ENCODE data around the gene DPH2.

The DPH2 gene

DNA sequence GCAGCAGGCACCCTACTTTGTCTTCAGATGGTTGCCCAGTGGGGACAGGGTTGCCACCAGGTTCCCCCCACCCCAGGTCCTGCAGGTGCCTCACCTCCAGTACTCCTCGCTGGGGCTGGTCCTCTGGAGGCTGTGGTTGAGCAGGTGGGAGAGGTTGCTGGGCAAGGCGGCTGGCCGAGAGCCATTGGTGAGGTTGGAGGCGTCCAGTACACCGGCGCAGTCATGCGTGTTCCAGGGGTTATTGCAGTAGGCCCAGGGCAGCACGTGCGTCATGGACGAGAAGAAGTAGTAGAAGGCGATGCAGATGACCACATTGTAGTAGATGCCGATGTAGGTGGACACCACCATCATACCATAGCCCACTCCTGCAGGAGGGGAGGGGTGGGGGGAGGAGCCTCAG lies 38.4 kb downstream of the DPH2 start:
- no peak for DNase-seq

DNA sequence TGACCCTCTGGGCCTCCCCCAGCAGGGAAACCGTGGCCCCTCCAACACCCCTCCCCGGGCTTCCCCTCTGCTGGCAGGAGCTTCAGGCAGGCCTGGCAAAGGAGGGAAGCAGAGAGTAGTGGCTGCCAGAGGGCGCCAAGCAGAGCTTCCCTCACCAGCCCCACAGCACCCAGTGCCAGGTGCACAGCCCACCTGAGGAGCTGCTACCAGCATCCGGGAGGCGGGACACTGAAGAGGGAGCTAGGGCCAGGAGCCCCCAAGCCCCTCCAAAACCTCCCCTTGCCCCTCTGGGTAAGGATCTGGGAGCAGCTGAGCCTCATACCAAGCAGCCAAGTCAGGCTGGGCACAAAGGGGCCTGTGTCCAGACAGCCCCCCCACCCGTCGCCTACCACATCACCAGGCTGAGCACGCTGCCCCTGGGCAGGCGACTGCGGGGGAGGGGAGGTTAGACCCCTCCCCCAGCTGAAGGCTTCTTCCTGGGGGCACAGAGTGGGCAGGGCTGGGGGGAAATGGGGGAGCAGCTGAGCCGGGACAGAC lies 41.2 kb downstream of the DPH2 start:
- DNase-seq: no peak

DNA sequence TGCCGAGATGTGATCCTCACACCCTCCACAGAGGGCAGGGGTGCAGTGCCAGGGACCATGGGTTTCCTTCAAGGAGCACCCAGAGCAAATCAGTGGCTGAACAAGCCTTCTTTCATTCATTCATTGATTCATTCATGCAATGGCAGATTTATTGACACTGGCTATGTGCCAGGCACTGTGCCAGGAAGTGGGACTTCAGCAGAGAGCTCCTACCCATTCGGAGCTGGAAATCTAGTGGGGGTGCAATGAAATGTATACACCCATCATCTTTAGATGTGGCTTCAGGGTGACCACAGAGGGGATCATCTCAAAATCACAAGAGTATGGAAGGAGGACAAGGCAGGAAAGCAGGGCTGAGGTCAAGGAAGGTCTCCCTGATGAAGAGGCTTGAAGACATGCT lies 42.6 kb downstream of the DPH2 start:
- no peak for DNase-seq

DNA sequence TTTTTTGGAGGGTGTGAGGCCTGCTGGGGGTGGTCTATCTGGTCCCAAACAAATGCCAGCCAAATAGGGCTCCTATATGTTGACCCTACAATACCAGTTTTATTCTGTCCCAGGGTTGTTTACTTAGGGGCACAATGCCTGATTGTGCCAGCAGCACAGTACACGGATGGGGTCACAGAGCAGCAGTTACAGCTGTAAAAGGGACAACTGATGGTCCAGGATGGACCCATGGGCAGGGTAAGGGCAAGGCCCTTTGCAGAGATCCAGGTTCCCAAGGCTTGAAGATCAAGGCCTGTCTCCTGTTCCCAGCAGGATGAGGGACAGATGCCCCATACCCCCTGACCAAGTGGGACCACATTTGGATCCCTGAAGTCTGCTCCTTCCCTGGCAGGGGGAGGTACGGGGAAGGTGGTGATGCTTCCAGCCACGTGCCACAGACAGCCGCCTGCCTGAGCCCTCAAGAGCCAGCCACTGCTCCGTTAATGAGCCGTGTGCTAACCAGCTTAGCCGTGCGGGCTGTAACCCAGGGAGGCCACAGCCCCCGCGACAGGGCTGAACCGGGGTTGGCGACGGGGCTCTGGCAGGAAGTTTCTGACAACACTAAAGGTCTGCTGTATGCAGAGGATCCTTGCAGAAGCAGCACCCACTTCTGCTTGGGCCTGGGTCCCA lies 43.3 kb downstream of the DPH2 start:
- no peak for DNase-seq

DNA sequence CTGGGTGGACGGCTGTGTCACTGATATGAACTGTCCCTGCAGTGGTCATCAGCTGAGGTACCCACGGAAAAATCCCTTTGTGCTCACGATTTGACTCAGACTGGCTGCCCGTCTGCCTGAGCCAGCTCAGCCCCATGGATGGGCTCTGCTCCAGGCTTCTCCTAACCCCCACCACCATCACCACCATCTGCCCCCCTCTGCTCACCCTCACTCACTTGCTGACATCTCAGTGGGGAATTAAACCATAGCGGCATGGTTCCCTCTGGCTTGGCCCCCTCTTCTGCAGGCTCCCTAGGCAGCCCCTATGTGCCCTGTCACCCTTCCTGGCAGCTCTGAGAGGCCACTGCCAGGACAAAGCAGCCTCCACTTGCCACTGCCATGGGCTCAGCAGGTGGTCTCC lies 44.1 kb downstream of the DPH2 start:
- no peak for DNase-seq

DNA sequence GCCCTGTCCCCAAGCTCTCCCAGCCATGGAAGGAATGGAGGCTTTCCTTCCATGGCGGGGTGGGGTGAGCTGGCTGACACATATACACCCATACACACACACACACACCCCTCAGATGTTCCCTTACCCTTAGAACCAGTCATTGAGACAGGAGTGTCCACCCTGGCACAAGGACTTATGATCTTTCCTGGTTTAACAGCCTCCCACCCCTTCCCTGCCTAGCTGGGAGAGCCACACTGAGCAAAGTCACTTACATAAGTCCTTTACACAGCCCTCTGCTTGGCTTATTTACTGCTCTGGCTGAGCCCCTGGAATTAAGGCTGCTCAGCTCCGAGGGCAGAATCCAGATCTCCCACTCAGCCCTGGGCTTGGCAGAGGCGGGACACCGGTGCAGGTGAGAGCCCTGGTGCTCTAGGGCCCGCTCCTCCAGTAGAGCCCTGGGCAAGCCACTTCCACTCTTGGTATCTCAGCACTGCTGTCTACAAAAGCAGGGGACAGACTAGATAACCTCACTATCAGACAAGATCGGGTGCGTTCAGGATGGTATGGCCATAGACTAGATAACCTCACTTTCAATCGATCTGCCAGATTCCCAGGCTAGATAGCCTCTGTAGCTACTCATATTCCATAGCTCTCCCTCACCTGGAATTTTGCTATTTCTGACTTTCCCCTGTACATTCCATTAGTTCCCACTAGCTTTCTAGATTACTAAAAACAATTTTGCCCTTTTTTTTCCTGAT lies 44.7 kb downstream of the DPH2 start:
- DNase-seq: no peak

DNA sequence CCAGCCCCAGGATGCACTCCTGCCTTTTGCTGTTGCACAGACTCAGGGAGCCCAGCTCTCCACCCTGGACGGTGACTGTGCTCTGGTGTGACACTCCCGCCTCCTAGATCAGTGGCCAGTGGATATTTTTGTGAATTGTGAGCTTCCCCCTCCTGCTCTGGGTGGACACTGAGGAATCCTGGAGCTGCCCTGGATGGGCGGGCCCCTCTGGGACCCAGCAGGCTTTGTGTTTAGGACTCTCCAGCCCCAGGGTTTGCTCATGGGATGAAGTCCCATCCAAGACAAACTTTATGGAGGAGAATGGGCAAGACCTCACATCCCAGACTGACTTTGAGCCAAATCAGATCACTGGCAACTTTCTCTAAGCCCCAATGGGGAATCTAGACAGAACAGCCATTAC lies 45.4 kb downstream of the DPH2 start:
- no peak for DNase-seq

DNA sequence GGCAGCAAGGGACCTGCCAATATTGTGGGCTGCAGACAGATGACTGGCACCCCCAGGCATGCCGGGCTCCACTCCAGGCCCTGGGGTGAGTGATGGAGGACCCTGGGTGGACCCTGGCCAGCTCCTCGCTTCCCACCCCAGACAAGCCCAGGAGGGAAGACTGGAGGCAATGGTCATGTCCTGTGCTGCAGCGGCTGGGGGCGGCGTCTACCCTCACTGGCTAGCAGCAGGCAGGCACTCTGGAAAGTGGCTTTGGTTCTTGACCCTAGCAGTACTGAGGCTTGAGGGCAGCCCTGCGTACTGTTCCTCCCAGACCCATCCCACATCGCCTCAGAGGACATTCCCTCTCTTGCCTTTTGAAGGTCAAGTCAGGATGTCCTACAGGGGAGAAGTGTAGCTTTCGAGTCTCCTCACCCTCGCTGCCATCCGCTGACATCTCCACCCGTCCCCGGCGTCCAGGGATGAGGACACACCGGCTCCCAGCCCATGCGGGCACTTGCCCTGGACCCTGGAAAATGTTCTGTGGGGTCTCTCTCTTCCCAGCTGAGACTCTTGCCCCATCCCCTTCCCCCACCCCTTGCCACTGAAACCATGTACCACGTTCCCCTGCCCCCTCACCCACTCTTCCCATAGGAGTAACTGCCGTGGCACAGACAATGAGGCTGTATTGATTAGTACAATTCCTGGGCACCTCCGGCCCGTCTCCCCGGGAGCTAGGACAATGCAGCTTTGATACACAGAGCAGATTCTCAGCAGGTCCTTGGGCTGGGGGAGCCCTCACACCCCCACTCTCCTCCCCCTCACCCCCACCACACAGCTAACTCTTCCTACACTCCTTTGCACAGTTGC lies 46.5 kb downstream of the DPH2 start:
- DNase-seq: no peak

DNA sequence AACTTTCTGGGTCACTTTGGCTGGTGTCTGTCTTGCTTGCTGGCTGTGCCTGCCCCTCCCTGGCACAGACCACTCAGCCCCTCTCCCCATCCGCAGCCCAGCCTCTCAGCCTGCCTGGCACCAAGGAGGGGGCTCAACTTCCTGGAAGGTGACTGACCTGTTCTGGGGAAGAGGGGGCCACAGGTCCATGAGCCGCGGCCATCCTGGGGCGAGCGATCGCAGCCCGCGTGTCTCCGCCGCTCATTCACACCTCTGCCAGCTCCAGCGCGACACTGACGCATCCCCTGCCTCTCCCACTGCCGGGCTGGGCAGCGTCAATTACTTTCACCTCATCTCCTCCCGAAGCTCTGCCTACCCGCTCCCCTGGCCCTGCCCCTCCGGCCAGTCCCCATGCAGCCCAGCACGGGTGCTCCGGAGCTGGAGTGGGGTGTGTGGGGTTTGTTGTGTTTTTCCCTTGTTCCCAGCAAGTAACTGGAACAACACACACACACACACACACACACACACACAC lies 47.1 kb downstream of the DPH2 start:
- DNase-seq: no peak

DNA sequence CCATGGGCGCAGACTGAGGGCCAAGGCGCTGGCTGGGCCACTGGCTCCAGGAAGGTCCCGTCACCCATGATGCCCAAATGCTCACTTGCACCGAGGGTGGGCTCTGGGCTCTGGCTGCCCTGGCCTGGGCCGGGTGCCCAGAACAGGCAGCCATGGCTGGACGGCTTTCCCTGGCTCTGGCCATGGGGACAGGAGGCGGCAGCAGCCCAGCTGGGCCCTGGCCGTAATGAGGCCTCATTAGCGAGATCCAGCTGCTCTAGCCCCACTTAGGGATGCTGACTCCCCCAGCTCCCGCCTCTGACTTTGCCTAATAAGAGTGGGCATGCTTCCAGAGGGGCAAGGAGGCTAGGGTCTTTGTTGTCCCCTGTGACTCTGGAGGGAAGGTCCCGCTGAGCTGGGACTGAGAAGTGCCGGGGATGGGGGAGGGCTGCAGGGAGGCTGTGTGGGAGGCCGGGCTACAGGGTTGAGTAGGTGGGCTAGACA lies 49.7 kb downstream of the DPH2 start:
- DNase-seq: no peak

DNA sequence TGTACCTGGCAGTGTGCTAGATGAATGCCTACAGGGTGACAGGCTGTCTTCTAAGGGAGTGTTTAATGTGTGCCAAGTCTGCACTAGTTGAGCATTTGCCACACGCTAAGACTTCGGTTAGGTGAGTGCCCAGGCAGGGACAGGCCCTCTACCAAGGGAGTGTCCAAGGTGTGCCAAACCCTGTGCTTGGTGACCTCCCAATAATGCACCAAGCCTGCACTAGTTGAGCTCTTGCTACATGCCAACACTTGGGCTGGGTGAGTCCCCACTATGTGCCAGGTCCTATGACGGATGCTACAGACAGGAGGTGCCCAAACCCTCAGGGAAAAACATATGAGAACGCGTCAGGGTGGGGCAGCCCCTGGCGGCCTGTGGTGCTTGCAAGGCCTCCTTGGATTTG lies 50.7 kb downstream of the DPH2 start:
- DNase-seq: no peak

DNA sequence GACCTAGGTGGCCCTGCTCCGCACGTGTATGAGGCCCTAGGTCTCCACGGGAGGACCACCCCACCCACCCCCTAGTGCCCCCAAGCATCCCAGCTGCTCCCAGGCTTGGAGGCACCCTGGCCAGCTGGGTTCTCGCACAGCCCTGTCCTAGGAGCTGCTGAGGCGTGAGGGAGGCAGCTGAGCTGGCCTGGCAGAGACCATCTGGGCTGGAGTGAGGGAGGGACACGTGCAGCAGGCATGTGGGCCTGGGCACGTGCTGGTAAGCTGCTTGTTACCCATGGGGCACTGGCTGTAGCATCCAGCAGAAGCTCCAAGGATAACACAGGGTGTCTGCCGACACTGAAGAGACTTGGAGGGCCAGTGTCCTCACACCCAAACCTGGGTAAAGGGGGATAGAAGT lies 51.3 kb downstream of the DPH2 start:
- DNase-seq: no peak

DNA sequence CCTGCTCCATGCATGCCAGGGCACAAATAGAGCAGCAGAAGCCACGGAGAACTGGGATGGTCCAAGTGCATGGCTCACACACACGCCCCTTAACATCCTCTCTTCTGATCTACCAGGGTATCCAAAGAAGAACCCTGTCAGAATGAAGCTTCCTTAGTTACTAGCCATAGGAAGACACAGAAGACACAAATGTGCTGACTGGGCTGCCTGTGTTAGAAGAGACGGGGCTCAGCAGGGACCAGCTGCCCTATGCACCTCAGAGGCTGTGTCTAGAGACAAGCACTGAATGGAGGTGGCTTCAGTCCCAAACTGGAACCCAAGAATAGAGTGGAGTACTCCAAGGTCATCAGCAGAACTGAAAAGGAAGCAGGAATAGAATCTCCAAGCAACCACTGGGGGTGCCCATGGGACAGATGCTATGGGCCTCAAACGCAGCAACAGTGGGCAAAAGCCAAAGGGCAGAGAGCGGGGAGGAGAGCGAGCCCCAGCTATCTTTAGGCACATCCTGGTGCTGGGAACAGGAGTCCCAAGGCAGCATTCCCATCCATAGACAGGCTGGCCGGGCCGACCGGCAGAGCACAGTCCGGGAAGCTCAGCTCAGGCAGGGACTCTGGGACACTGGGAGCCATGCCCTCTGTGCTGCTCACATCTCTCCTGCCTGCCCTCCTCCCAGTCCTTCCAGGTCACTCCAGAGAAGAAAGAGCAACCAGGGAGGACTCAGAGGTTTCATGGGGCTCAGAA lies 51.9 kb downstream of the DPH2 start:
- no peak for DNase-seq
